SK-N-SH treated with all-trans-retinoic acid at 6 μM for 48 hours (cell line): Measurements from ENCODE around the gene CABP4.

Experiments
- ATAC-seq: fragments of 200-7000 bp; cut with Tn5 transposase; 3 replicates; pipeline ENCODE4 v1.9.1; 2020; ENCODE audit warnings: mild to moderate bottlenecking, moderate library complexity
- ARNTL ChIP-seq: fragments of 450-650 bp; formaldehyde crosslinking; IDR thresholded peaks from 2 replicates; pipeline ENCODE4 v1.5.0; 2020; ENCODE audit warnings: low read depth, mild to moderate bottlenecking, moderate library complexity, borderline replicate concordance
- BACH2 ChIP-seq: fragments of 250-450 bp; sonication (Bioruptor Pico); IDR thresholded peaks from 2 replicates; pipeline ENCODE4 v1.9.0; 2021; ENCODE audit warnings: mild to moderate bottlenecking, borderline replicate concordance
- CSDC2 ChIP-seq: fragments of 250-450 bp; sonication (Bioruptor Pico); IDR thresholded peaks from 2 replicates; pipeline ENCODE4 v1.5.0; 2020; ENCODE audit warnings: mild to moderate bottlenecking, moderate library complexity
- GLIS3 ChIP-seq: fragments of 250-450 bp; sonication (Bioruptor Pico); IDR thresholded peaks from 2 replicates; pipeline ENCODE4 v1.5.0; 2020; ENCODE audit warnings: mild to moderate bottlenecking, moderate library complexity
- ISL1 ChIP-seq: fragments of 250-450 bp; sonication (Bioruptor Pico); IDR thresholded peaks from 2 replicates; pipeline ENCODE4 v2.1.2; 2022; ENCODE audit warnings: mild to moderate bottlenecking, moderate library complexity
- OSR1 ChIP-seq: fragments of 250-450 bp; sonication (Bioruptor Pico); IDR thresholded peaks from 2 replicates; pipeline ENCODE4 v1.8.0; 2022; ENCODE audit warnings: moderate library complexity, mild to moderate bottlenecking, inconsistent platforms
- PPARA ChIP-seq: fragments of 250-450 bp; sonication (Bioruptor Pico); IDR thresholded peaks from 2 replicates; pipeline ENCODE4 v1.5.0; 2020; ENCODE audit warnings: mild to moderate bottlenecking, borderline replicate concordance
- RARB ChIP-seq: fragments of 250-450 bp; sonication (Bioruptor Pico); IDR thresholded peaks from 2 replicates; pipeline ENCODE4 v1.8.0; 2021; ENCODE audit warnings: mild to moderate bottlenecking, moderate library complexity
- SNAI2 ChIP-seq: fragments of 250-450 bp; sonication (Bioruptor Pico); IDR thresholded peaks from 2 replicates; pipeline ENCODE4 v1.5.0; 2020; ENCODE audit warnings: mild to moderate bottlenecking, moderate library complexity
- TCF4 ChIP-seq: fragments of 250-450 bp; sonication (Bioruptor Pico); IDR thresholded peaks from 2 replicates; pipeline ENCODE4 v1.8.0; 2021; ENCODE audit warnings: mild to moderate bottlenecking, moderate library complexity, borderline replicate concordance
- TOX ChIP-seq: fragments of 250-450 bp; sonication (Bioruptor Pico); IDR thresholded peaks from 2 replicates; pipeline ENCODE4 v1.8.0; 2021; ENCODE audit warnings: mild to moderate bottlenecking, moderate library complexity, borderline replicate concordance
- ZC3H10 ChIP-seq: fragments of 250-450 bp; sonication (Bioruptor Pico); IDR thresholded peaks from 2 replicates; pipeline ENCODE4 v1.5.1; 2021; ENCODE audit warnings: mild to moderate bottlenecking, moderate library complexity
- ZFP3 ChIP-seq: fragments of 250-450 bp; sonication (Bioruptor Pico); IDR thresholded peaks from 2 replicates; pipeline ENCODE4 v1.5.0; 2020; ENCODE audit warnings: mild to moderate bottlenecking, moderate library complexity
- ZFP30 ChIP-seq: fragments of 450-650 bp; formaldehyde crosslinking; IDR thresholded peaks from 2 replicates; pipeline ENCODE4 v1.5.0; 2022; ENCODE audit warnings: mild to moderate bottlenecking, moderate library complexity
- ZNF565 ChIP-seq: fragments of 450-650 bp; formaldehyde crosslinking; conservative IDR thresholded peaks from 2 replicates; pipeline ENCODE4 v1.5.0; 2020; ENCODE audit warnings: low read depth, mild to moderate bottlenecking, moderate library complexity
- TF ChIP-seq, protein P1 (sequence below): fragments of 250-450 bp; sonication (Bioruptor Pico); IDR thresholded peaks from 2 replicates; pipeline ENCODE4 v1.5.1; 2021; ENCODE audit warnings: mild to moderate bottlenecking, moderate library complexity
- TF ChIP-seq, protein P2 (sequence below): fragments of 250-450 bp; sonication (Bioruptor Pico); IDR thresholded peaks from 2 replicates; pipeline ENCODE4 v1.5.1; 2020; ENCODE audit warnings: low read depth, mild to moderate bottlenecking, moderate library complexity
- TF ChIP-seq, protein P3 (sequence below): fragments of 250-450 bp; sonication (Bioruptor Pico); IDR thresholded peaks from 2 replicates; pipeline ENCODE4 v1.5.0; 2020; ENCODE audit warnings: mild to moderate bottlenecking, moderate library complexity
- TF ChIP-seq, protein P4 (sequence below): fragments of 250-450 bp; sonication (Bioruptor Pico); IDR thresholded peaks from 2 replicates; pipeline ENCODE4 v1.8.0; 2021; ENCODE audit warnings: low read depth, mild to moderate bottlenecking, moderate library complexity, borderline replicate concordance
- TF ChIP-seq, protein P5 (sequence below): fragments of 250-450 bp; sonication (Bioruptor Pico); IDR thresholded peaks from 2 replicates; pipeline ENCODE4 v1.8.0; 2020; ENCODE audit warnings: mild to moderate bottlenecking, moderate library complexity, borderline replicate concordance

Gene CABP4

DNA sequence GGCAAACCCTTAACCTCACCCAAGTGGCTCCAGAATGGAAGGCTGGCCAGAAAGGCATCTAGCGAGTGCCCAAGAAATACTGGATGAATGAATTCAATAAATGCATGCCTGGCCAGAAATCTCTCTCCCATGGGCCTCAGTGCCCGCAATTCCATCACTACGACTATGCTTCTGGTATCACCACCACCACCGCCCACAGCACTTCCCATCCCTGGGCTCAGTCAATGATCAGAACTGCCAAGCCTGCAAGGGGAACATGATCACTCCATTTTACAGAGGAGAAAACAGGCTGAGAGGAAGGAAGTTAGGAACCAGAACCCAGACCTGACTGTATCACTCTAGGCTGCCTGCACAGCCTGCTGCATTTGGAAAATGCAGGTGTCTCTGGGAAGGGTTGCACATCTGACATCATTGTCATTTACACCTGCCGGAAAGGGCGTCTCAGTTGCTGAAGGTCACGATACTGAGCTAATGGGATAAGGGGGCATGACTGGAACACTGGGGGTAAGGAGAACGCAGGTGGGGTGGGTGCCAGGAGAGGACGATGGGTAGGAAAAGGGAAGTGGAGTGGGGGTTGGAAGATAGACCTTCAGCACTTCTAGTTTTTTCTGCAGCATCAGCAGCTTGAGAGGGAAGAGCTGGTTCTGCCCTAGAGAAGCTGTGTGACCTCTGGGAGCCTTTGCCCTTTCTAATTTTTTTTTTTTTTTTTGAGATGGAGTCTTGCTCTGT, 5.9 kb upstream of the CABP4 start (continued):
- TF ChIP-seq, protein P1, sequence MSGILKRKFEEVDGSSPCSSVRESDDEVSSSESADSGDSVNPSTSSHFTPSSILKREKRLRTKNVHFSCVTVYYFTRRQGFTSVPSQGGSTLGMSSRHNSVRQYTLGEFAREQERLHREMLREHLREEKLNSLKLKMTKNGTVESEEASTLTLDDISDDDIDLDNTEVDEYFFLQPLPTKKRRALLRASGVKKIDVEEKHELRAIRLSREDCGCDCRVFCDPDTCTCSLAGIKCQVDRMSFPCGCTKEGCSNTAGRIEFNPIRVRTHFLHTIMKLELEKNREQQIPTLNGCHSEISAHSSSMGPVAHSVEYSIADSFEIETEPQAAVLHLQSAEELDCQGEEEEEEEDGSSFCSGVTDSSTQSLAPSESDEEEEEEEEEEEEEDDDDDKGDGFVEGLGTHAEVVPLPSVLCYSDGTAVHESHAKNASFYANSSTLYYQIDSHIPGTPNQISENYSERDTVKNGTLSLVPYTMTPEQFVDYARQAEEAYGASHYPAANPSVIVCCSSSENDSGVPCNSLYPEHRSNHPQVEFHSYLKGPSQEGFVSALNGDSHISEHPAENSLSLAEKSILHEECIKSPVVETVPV (CRISPR knock-in tag) = no peak
- TF ChIP-seq GLIS3 (CRISPR knock-in tag) = no peak
- TF ChIP-seq SNAI2 (CRISPR knock-in tag) = no peak

DNA sequence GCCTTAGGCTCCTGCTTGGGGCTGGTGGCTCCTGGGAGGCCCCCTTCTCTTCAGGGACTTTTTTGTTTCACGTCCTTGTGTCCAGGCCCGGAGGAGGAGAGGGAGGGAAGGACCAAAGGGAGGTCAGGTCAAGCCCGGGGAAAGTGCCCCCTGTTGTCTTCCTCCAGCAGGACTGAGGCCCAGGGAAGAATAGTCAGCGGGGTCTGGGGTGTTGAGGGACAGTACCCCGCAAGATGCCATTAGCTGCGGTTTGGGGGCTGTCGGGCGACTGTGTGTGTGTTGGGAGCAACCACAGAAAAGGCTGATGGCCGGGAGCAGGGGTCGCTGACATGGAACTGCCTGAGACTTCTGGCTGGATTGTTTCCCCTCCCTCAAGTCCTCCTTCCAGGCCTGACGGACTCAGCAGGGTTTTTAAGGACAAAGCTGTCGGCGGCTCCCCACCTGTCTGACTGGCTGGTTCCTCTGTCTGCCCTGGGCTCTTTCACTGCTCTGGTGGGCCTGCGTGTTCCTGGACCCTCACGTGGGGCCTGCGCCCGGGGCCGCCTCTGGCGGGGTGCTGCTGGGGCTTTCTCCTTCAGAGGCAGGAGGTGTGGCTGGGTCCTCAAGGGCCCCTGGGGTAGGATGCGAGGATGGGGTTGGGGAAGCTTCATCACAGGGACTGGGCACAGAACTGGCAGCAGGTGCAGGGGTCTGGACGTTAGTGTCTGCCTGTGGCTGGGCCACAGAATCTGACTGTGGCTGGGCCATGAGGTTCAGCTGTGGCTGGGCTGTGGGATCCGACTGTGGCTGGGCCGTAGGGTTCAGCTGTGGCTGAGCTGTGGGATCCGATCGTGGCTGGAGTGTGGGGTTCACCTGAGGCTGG, 4.1 kb upstream of the CABP4 start:
- TF ChIP-seq ZC3H10 (no peak), ZNF565 (CRISPR knock-in tag) (no peak), ZFP30 (CRISPR knock-in tag) (no peak), TCF4 (CRISPR knock-in tag) (no peak), ARNTL (CRISPR knock-in tag) (no peak), GLIS3 (CRISPR knock-in tag) (no peak), CSDC2 (CRISPR knock-in tag) (no peak), TOX (CRISPR knock-in tag) (no peak), BACH2 (CRISPR knock-in tag) (no peak)
- TF ChIP-seq, protein P2, sequence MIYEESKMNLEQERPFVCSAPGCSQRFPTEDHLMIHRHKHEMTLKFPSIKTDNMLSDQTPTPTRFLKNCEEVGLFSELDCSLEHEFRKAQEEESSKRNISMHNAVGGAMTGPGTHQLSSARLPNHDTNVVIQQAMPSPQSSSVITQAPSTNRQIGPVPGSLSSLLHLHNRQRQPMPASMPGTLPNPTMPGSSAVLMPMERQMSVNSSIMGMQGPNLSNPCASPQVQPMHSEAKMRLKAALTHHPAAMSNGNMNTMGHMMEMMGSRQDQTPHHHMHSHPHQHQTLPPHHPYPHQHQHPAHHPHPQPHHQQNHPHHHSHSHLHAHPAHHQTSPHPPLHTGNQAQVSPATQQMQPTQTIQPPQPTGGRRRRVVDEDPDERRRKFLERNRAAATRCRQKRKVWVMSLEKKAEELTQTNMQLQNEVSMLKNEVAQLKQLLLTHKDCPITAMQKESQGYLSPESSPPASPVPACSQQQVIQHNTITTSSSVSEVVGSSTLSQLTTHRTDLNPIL (CRISPR knock-in tag) = no peak
- TF ChIP-seq, protein P3, sequence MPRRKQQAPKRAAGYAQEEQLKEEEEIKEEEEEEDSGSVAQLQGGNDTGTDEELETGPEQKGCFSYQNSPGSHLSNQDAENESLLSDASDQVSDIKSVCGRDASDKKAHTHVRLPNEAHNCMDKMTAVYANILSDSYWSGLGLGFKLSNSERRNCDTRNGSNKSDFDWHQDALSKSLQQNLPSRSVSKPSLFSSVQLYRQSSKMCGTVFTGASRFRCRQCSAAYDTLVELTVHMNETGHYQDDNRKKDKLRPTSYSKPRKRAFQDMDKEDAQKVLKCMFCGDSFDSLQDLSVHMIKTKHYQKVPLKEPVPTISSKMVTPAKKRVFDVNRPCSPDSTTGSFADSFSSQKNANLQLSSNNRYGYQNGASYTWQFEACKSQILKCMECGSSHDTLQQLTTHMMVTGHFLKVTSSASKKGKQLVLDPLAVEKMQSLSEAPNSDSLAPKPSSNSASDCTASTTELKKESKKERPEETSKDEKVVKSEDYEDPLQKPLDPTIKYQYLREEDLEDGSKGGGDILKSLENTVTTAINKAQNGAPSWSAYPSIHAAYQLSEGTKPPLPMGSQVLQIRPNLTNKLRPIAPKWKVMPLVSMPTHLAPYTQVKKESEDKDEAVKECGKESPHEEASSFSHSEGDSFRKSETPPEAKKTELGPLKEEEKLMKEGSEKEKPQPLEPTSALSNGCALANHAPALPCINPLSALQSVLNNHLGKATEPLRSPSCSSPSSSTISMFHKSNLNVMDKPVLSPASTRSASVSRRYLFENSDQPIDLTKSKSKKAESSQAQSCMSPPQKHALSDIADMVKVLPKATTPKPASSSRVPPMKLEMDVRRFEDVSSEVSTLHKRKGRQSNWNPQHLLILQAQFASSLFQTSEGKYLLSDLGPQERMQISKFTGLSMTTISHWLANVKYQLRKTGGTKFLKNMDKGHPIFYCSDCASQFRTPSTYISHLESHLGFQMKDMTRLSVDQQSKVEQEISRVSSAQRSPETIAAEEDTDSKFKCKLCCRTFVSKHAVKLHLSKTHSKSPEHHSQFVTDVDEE = no peak
- no peak for ATAC-seq

DNA sequence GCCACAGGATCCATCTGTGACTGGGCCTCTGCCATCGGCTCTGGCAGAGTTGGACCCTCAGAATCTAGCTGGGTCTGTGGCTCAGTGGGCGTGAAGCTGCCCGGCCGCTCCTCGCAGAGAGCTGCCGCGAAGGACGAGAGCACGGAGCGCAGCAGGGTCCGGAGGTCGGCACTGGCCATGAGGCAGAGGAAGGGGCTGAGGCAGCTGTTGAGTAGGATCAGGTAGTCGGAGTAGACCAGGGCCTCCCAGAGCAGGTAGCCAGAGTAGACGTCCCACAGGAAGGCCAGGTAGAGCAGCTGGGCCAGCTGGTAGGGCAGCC, 3.5 kb upstream of the CABP4 start:
- no peak for ATAC-seq
- TF ChIP-seq PPARA (no peak), OSR1 (CRISPR knock-in tag) (no peak), GLIS3 (CRISPR knock-in tag) (no peak), ZFP3 (no peak), TOX (CRISPR knock-in tag) (no peak), CSDC2 (CRISPR knock-in tag) (no peak), TCF4 (CRISPR knock-in tag) (no peak), RARB (CRISPR knock-in tag) (no peak), ISL1 (CRISPR knock-in tag) (no peak), ZC3H10 (no peak)
- TF ChIP-seq, protein P2 (CRISPR knock-in tag) = no peak
- TF ChIP-seq, protein P3 = no peak
- TF ChIP-seq, protein P1 (CRISPR knock-in tag) = no peak
- TF ChIP-seq, protein P4, sequence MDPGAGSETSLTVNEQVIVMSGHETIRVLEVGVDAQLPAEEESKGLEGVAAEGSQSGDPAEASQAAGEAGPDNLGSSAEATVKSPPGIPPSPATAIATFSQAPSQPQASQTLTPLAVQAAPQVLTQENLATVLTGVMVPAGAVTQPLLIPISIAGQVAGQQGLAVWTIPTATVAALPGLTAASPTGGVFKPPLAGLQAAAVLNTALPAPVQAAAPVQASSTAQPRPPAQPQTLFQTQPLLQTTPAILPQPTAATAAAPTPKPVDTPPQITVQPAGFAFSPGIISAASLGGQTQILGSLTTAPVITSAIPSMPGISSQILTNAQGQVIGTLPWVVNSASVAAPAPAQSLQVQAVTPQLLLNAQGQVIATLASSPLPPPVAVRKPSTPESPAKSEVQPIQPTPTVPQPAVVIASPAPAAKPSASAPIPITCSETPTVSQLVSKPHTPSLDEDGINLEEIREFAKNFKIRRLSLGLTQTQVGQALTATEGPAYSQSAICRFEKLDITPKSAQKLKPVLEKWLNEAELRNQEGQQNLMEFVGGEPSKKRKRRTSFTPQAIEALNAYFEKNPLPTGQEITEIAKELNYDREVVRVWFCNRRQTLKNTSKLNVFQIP (CRISPR knock-in tag) = no peak
- TF ChIP-seq, protein P5, sequence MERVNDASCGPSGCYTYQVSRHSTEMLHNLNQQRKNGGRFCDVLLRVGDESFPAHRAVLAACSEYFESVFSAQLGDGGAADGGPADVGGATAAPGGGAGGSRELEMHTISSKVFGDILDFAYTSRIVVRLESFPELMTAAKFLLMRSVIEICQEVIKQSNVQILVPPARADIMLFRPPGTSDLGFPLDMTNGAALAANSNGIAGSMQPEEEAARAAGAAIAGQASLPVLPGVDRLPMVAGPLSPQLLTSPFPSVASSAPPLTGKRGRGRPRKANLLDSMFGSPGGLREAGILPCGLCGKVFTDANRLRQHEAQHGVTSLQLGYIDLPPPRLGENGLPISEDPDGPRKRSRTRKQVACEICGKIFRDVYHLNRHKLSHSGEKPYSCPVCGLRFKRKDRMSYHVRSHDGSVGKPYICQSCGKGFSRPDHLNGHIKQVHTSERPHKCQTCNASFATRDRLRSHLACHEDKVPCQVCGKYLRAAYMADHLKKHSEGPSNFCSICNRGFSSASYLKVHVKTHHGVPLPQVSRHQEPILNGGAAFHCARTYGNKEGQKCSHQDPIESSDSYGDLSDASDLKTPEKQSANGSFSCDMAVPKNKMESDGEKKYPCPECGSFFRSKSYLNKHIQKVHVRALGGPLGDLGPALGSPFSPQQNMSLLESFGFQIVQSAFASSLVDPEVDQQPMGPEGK (CRISPR knock-in tag) = no peak
